ENCODE results near the gene ARHGEF28.

GRCh38 chr5:73692166-73692640 is 66.2 kb downstream of the ARHGEF28 start:
- TF ChIP-seq CTCF (conservative IDR thresholded peaks at IDR 0.05; ENCODE audit: low read length): no peak
- TF ChIP-seq EZH2phosphoT487 (IDR thresholded peaks at IDR 0.05; ENCODE audit: borderline replicate concordance, low read depth, low read length): no peak

All from OCI-LY7 (cell line).